Erythroblast (primary cell): ENCODE data around the gene SENP1.

ENCODE experiments used
- DNase-seq, 2 experiments: peaks; one replicate each; lab custom pipeline; 2025; lab: John Stamatoyannopoulos, UW
- GATA1 ChIP-seq: IDR thresholded peaks from 2 replicates; pipeline ENCODE4 v1.6.1; 2011; ENCODE audit warnings: low read depth, mild to moderate bottlenecking, control low read depth, low read length, moderate library complexity
- POLR2A ChIP-seq: IDR thresholded peaks from 2 replicates; pipeline ENCODE4 v1.6.1; 2011; ENCODE audit warnings: mild to moderate bottlenecking, low read length

Gene SENP1

GRCh38 chr12:48007206-48007605 lies 98.7 kb downstream of the SENP1 start:
- DNase-seq: no peak
- TF ChIP-seq GATA1 (no peak), POLR2A (no peak)

GRCh38 chr12:48005750-48006021 lies 100.2 kb downstream of the SENP1 start:
- no peak for DNase-seq
- TF ChIP-seq GATA1 (no peak), POLR2A (no peak)

- TF ChIP-seq GATA1 (no peak), POLR2A (no peak)
- DNase-seq: no peak
Measured at GRCh38 chr12:48005001-48005749, 100.7 kb downstream of the SENP1 start.

- no peak for TF ChIP-seq POLR2A
- no peak for TF ChIP-seq GATA1
Measured at GRCh38 chr12:48004053-48004941, 101.6 kb downstream of the SENP1 start, which contains the start of gene COL2A1. Gene COL2A1, minus strand, starts transcription at chr12:48004476. Its CDS starts 155 bp downstream, at chr12:48004321.

GRCh38 chr12:48003226-48004052 lies 102.4 kb downstream of the SENP1 start:
- no peak for DNase-seq
- no peak for TF ChIP-seq POLR2A
- TF ChIP-seq GATA1: no peak

More at GRCh38 chr12:48004053-48004941, 101.6 kb downstream of the SENP1 start, which contains the start of gene COL2A1:
- no peak for DNase-seq

- TF ChIP-seq GATA1: no peak
- no peak for TF ChIP-seq POLR2A
- DNase-seq: no peak
Measured at GRCh38 chr12:48002773-48003218, 103.1 kb downstream of the SENP1 start.

- no peak for DNase-seq
Measured at GRCh38 chr12:48002414-48002730, 103.5 kb downstream of the SENP1 start.

GRCh38 chr12:48001505-48002413 lies 104.1 kb downstream of the SENP1 start:
- DNase-seq: no peak
- TF ChIP-seq POLR2A: no peak
- TF ChIP-seq GATA1: no peak

More at GRCh38 chr12:48002414-48002730, 103.5 kb downstream of the SENP1 start:
- TF ChIP-seq POLR2A (no peak), GATA1 (no peak)

GRCh38 chr12:48000878-48001504 lies 104.9 kb downstream of the SENP1 start:
- TF ChIP-seq GATA1: no peak
- TF ChIP-seq POLR2A: no peak
- no peak for DNase-seq

- DNase-seq: no peak
- no peak for TF ChIP-seq POLR2A
Measured at GRCh38 chr12:47999816-48000215, 106.1 kb downstream of the SENP1 start.

GRCh38 chr12:47997321-47997720 lies 108.6 kb downstream of the SENP1 start:
- no peak for TF ChIP-seq GATA1
- TF ChIP-seq POLR2A: no peak
- no peak for DNase-seq

GRCh38 chr12:47995981-47996401 lies 109.9 kb downstream of the SENP1 start:
- TF ChIP-seq GATA1 (no peak), POLR2A (no peak)
- no peak for DNase-seq
